HL-60 (cell line): ENCODE measurements around the gene CRY1.

Experiments
- CTCF ChIP-seq: IDR thresholded peaks from one replicate; pipeline ENCODE4 v1.5.1; 2011; ENCODE audit warnings: low read length, control low read depth, inconsistent platforms; ENCODE audit not compliant: insufficient read depth
- GABPA ChIP-seq: IDR thresholded peaks from 2 replicates; pipeline ENCODE4 v1.6.1; 2012; ENCODE audit warnings: low read depth

- no peak for TF ChIP-seq GABPA
- TF ChIP-seq CTCF = no peak
Measured at GRCh38 chr12:106974511-106974910, 118.8 kb downstream of the CRY1 start.
